HFFc6 (cell line): ENCODE measurements around the gene COL28A1. TPM values are rescaled to one million over a fixed set of nuclear protein-coding genes. Genes with fewer than 3 reads are reported as not detected.
A peak's percentile ranks its signal among the peaks of the same experiment; 100 is the strongest.

Source experiments
- DNase-seq: peaks from one replicate; pipeline ENCODE4 v3.0.0-alpha.2; 2018
- H3K27ac Mint-ChIP-seq: 2 replicates; pipeline ENCODE4 v1.8.0; 2020; ENCODE audit warnings: mild to moderate bottlenecking, mixed read lengths
- H3K27me3 Mint-ChIP-seq: 2 replicates; pipeline ENCODE4 v1.8.0; 2021; ENCODE audit warnings: mild to moderate bottlenecking, moderate library complexity, mixed read lengths; ENCODE audit not compliant: insufficient read depth
- H3K36me3 Mint-ChIP-seq: 2 replicates; pipeline ENCODE4 v1.8.0; 2021; ENCODE audit warnings: low read depth, mixed read lengths
- H3K4me1 Mint-ChIP-seq: 2 replicates; pipeline ENCODE4 v1.8.0; 2020; ENCODE audit warnings: low read depth, mixed read lengths
- H3K4me3 Mint-ChIP-seq: 2 replicates; pipeline ENCODE4 v1.8.0; 2020; ENCODE audit warnings: mild to moderate bottlenecking, moderate library complexity, mixed read lengths
- H3K9me3 Mint-ChIP-seq: 2 replicates; pipeline ENCODE4 v1.8.0; 2020; ENCODE audit warnings: mild to moderate bottlenecking, mixed read lengths
- total RNA-seq, 6 experiments: library from RNA; stranded (reverse); fragmentation: NEBNext Ultra II Directional; extraction: Animal tissue kit (Norgen Biotek cat#: 25700); gene quantifications; 2 replicates in 1 of 6; 3 replicates in 5 of 6; pipeline ENCODE4 v1.2.3, GENCODE V29; 2021
- TF ChIP-seq, protein P1 (sequence below): fragments of 200-600 bp; sonication (generic); IDR thresholded peaks from 2 replicates; pipeline ENCODE4 v1.5.0; 2021; ENCODE audit warnings: antibody characterized with exemption, mild to moderate bottlenecking

Gene COL28A1
- total RNA-seq, 6 experiments from 2014 or later: 0.07 to 0.14 TPM; not detected in 4

DNA sequence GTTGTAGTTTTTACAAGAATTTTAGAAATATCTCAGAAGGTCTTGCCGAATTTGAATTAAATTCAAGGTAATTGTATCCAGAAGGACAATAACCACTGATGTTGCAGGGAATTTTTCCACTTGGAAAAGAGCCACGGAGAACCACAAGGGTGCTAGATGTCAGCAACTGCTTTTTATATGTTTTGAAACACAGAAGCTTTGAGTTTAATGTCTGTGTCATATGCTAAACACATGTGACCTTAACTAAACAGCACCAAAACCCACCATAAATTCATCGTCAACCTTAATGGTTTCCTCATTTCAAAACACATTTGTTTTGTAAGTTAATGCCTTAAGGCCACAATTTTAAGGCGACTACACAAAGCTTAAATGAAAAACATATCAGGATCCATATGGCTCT is 106.9 kb downstream of the COL28A1 start:
- Mint-ChIP-seq H3K27ac (peak overlapping the region; percentile 87), H3K36me3 (peaks cover 12% of the 10 kb centered on the region), H3K27me3 (no peaks in the 10 kb centered on the region; the same call in 1 of the 2 replicates), H3K4me3 (peak overlapping the region; percentile 31), H3K4me1 (peaks cover 68% of the 10 kb centered on the region), H3K9me3 (no peaks in the 10 kb centered on the region)
- TF ChIP-seq, protein P1, sequence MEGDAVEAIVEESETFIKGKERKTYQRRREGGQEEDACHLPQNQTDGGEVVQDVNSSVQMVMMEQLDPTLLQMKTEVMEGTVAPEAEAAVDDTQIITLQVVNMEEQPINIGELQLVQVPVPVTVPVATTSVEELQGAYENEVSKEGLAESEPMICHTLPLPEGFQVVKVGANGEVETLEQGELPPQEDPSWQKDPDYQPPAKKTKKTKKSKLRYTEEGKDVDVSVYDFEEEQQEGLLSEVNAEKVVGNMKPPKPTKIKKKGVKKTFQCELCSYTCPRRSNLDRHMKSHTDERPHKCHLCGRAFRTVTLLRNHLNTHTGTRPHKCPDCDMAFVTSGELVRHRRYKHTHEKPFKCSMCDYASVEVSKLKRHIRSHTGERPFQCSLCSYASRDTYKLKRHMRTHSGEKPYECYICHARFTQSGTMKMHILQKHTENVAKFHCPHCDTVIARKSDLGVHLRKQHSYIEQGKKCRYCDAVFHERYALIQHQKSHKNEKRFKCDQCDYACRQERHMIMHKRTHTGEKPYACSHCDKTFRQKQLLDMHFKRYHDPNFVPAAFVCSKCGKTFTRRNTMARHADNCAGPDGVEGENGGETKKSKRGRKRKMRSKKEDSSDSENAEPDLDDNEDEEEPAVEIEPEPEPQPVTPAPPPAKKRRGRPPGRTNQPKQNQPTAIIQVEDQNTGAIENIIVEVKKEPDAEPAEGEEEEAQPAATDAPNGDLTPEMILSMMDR: no peak
- peak; percentile 73 for DNase-seq

DNA sequence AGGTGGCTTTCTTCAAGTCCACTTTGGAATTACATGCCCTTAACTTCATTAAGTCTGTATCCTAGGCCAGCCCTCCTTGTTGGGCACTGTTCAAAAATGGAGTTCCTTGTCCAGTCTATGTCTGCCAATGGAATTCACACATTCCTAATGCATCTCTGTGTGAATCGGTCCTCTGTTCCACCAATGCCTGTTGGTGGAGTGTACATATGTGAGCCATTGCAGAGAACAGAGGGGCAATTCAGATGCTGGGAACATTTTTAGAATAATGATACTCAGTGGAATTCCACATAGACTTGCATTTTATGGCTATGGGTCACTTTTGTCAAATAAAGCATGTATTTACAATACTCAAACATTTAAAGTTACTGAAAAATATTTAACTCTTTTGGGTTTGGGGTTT is 108.3 kb downstream of the COL28A1 start:
- no peak for DNase-seq
- TF ChIP-seq, protein P1: no peak
- H3K27me3 Mint-ChIP-seq: no peaks in the 10 kb centered on the region; the same call in 1 of the 2 replicates
- no peak overlapping the region for H3K27ac Mint-ChIP-seq
- H3K4me1 Mint-ChIP-seq: peaks cover 58% of the 10 kb centered on the region
- no peak overlapping the region for H3K4me3 Mint-ChIP-seq
- no peaks in the 10 kb centered on the region for H3K9me3 Mint-ChIP-seq
- peaks cover 12% of the 10 kb centered on the region for H3K36me3 Mint-ChIP-seq

DNA sequence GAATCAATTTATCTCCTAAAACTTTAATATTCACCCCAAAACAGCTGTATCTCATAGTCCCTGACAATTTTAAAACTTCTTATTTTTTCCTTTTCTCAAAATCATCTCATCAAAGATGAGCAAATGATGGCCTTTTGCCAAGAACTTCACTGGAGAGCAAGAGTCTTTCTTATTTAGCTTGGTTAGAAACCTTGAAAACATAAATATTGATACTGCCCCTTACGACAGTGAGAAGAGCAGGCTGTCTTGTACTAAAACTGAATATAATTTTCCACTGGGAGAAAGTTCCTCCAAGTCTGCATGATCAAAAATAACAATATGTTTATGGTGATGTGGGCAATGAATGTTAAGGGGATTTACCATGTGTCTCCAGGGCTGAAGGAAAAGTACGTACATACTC is 109.0 kb downstream of the COL28A1 start:
- no peak overlapping the region for H3K4me3 Mint-ChIP-seq
- peaks cover 7% of the 10 kb centered on the region for H3K36me3 Mint-ChIP-seq
- no peaks in the 10 kb centered on the region for H3K9me3 Mint-ChIP-seq
- TF ChIP-seq, protein P1: no peak
- no peak for DNase-seq
- H3K27me3 Mint-ChIP-seq: no peaks in the 10 kb centered on the region; the same call in 1 of the 2 replicates
- H3K27ac Mint-ChIP-seq: no peak overlapping the region
- peaks cover 58% of the 10 kb centered on the region for H3K4me1 Mint-ChIP-seq

DNA sequence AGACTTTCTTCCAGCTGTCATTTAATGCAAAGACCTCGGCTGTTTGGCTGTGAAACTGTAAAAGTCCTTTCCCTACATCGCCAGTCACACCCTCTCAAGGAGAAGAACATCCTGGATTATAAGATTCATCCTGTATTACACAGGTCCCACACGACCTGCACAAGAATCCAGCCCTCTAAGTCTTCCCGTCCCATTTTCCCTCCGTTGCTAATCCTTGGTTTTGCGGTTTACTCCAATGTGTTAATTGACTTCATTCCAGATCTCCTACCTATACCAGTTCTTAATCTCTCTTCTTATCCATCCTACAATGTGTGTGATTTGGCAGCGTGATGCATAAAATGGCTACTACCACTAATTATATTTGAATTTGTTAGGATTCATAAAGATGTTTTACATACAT is 110.4 kb downstream of the COL28A1 start:
- Mint-ChIP-seq H3K36me3 (no peaks in the 10 kb centered on the region), H3K27me3 (no peaks in the 10 kb centered on the region), H3K4me1 (peaks cover 47% of the 10 kb centered on the region), H3K9me3 (no peaks in the 10 kb centered on the region), H3K27ac (peak overlapping the region; percentile 67), H3K4me3 (peak overlapping the region; percentile 20; the same call in 1 of the 2 replicates)
- no peak for DNase-seq
- TF ChIP-seq, protein P1: no peak

DNA sequence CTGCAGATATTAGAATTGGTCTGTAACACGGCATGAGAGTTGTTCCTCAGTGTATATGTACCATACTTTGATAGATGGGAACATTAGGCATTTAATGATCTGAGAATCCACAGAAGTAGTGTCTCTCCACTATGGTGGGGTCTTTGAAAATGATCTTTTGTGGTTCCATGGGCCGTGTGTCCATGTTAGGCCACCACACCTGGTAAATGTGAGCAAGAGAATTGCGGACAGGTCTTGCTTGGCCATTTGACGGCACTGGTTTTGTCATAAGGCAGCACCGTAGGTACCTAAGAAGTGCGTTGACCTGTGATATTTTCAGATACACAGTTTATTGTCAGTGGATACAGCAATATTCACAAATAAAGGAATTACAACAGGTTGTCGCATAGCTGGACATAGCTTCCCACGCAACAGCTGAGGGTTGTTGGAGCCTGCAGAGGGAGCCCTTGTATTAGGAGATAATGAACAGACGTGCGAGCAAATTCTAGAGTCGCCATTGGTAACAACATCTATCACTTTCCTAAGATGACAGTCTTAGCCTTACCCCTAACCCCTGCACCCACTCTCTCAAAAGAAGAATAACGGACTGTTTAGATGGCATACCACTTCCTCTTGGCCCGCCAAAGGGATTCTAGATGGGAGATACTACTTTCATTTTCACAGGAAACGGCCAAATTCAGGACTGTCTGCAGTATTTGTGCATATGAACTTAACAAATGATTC is 111.4 kb downstream of the COL28A1 start:
- DNase-seq: peak; percentile 73
- peak overlapping the region; percentile 90 for H3K4me3 Mint-ChIP-seq
- H3K4me1 Mint-ChIP-seq: peaks cover 41% of the 10 kb centered on the region
- TF ChIP-seq, protein P1: peak; percentile 86
- peak overlapping the region; percentile 87 for H3K27ac Mint-ChIP-seq
- H3K27me3 Mint-ChIP-seq: no peaks in the 10 kb centered on the region
- H3K36me3 Mint-ChIP-seq: no peaks in the 10 kb centered on the region
- no peaks in the 10 kb centered on the region for H3K9me3 Mint-ChIP-seq
